HG02798 (cell line): ENCODE results near the gene SNX17.

Source experiments
- ATAC-seq: cut with Tn5 transposase; IDR thresholded peaks from one replicate; pipeline ENCODE4 v1.9.1; 2021; ENCODE audit warnings: mild to moderate bottlenecking; ENCODE audit not compliant: unreplicated experiment, poor library complexity

SNX17 gene

DNA sequence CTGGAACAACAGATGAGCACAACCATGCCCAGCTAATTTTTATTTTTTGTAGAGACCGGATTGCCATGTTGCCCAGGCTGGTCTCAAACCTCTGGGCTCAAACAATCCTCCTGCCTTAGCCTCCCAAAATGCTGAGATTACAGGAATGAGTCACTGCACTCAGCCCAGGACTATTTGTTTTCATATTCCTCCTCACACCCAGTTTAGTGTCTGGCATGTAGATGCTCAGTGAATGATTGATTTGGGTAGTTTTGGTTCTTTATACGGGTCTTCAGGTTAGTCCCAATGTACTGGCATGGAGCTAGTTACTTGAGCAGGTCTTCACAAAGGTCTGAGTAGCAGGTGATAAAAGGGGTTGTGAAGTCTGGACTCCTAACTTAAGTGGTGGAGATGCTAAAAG lies 6.5 kb upstream of the SNX17 start:
- ATAC-seq: no peak

GRCh38 chr2:27369471-27370025 lies 868 bp upstream of the SNX17 start:
- no peak for ATAC-seq

DNA sequence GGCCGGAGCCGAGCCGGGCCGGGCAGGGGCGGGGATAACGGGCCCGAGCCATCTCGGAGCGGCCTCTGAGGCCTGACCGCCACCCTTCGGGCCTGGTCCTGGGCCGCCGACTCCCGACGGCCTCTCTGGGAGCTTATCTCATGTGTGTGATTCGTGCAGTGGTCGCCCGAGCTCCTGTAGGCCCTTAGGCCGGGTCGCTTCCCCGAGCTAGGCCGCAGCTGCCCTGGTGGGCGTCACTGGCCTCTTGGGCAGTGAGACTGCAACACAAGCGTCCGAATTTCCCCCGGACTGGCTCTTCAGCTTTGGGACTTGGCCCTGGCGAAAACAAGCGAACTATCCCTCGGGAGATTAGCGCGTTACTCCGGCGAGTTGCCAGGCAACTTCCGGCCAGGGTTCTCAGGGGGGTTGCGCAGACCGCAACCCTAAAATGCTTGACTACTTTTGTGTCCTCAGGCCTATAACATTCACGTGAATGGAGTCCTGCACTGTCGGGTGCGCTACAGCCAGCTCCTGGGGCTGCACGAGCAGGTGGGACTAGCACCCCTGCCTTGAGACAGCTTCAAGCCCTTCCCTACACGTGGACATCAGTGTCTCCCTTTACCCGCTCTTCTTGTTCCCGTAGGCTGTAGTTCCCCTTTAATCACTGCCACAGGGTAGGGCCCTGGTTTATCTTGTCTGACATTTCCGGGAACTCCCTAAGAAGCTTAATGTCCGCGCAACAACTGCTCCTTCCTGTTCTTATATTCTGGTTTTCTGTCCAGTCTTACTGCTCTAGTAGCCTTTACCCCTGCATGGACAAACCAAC lies 602 bp downstream of the SNX17 start:
- peak; percentile 29 for ATAC-seq

GRCh38 chr2:27372937-27373336 lies 2.5 kb downstream of the SNX17 start:
- no peak for ATAC-seq

DNA sequence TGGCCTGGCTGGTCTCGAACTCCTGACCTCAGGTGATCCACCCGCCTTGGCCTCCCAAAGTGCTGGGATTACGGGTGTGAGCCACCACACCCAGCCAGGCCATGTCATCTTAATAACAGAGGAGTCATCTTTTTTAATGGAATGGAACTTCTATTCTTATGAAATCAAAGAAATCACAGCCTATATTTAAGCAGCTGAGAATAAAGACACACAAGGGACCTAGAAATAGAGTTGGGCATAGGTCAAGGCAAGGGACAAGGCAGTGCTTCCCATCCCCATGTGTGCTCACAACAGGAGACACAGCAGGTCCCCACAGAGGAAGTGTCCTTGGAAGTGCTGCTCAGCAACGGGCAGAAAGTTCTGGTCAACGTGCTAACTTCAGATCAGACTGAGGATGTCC lies 3.2 kb downstream of the SNX17 start:
- ATAC-seq: no peak

DNA sequence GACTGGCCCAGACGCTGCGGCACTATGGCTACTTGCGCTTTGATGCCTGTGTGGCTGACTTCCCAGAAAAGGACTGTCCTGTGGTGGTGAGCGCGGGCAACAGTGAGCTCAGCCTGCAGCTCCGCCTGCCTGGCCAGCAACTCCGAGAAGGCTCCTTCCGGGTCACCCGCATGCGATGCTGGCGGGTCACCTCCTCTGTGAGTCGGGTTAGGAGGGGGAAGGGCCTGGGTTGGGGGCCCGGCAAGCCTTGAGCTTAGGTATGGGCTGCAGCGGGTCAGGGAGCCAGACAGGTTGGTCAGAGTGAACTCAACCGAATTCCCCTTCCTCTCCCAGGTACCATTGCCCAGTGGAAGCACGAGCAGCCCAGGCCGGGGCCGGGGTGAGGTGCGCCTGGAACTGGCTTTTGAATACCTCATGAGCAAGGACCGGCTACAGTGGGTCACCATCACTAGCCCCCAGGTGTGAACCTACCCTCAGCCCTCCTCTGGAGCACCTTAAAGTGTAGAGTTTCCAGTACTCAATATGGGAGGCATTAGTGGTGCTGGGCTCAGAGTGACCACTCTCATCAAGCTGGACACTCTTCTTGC lies 5.2 kb downstream of the SNX17 start:
- ATAC-seq: no peak

GRCh38 chr2:27376151-27376865 lies 5.9 kb downstream of the SNX17 start:
- no peak for ATAC-seq

DNA sequence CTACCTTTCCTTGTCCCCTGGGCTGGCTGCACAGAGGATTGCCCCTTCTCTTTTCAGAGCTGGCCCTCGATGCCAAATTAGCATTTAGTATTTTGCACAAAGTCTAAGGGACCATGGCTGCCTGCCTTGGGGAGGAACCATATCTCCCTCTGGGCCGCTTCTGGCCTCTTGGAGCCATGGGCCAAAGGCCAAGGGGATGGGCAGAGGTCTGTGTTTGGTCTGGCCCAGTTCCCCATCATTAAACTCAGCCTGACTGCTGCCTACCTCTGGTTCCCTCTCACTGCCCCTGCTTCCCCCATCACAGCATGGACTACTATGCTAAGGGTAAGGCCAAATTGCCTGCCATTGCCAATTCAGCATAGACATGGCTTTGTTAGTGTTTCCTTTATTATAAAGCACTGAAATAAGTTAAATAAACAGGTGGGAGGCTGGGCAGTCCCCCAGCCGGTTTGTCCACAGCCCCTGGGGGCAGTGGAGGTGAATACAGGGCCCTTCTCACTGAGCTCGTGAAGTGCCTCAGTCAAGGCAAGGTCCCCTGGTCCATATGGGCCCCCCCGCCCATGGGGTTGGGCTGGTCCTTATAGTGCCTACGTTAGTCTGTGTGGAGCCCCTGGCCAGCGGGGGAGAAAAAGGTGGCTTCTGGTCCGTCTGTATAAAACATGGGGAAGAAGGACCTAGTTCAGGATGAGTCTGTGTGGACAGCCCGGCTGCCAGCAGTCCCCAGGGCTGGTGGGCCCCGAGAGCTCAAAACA lies 6.6 kb downstream of the SNX17 start:
- no peak for ATAC-seq

- no peak for ATAC-seq
These were observed 7.2 kb downstream of the SNX17 start for GRCh38 chr2:27377618-27378095.

DNA sequence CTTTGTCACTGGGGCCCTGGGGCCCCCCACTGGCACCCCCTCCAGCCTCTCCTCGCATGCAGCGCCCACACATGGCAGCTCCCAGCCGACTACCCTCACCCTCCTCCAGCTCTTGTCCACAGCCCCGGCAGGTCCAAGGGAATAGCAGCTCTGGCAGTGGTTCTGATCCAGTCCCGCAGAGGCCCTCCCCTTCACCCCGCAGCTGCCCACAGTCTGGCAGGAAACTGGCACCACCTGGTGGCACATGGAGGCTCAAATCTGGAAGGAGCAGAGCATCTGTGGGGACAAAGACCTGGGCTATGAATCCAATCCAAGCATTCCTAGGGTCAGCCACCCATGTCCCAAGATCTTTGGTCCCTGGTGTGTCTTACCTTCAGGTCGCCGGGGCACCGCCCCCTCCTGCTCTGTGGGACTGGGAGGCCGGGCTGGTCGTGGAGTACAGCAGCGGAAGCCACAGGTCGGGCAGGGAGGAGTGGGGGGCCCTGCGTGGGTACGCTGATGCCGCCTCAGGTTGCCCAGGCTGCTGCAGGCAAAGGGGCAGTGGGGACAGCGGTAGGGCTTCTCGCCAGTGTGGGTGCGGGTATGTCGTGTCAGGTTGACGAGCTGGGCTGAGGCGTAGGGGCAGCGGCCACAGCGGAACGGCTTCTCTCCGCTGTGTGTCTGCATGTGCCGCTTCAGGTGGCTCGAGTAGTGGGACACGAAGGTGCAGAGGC lies 7.8 kb downstream of the SNX17 start:
- ATAC-seq: no peak

GRCh38 chr2:27378809-27379290 lies 8.4 kb downstream of the SNX17 start:
- ATAC-seq: no peak

DNA sequence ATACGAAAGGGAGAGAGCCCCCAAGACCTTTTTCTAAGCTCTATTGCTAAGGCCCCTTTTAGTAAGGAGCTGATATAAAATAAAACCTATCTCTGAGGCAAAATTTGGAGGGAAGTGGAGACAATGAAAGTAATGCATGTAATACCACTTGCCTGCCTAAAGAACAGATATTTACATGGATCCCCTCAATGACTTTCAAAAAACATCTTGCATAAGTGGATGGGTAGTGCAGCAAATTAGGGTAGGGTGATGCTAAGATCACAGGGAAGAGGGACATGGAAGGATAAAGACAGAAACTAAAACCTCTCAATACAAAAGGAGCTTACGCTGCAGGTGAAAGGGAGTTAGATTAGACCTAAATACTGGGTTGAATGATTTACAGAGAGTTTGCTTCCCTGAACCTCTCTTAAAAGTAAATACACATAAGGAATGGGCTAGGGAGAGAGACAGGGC lies 9.0 kb downstream of the SNX17 start:
- ATAC-seq: no peak

DNA sequence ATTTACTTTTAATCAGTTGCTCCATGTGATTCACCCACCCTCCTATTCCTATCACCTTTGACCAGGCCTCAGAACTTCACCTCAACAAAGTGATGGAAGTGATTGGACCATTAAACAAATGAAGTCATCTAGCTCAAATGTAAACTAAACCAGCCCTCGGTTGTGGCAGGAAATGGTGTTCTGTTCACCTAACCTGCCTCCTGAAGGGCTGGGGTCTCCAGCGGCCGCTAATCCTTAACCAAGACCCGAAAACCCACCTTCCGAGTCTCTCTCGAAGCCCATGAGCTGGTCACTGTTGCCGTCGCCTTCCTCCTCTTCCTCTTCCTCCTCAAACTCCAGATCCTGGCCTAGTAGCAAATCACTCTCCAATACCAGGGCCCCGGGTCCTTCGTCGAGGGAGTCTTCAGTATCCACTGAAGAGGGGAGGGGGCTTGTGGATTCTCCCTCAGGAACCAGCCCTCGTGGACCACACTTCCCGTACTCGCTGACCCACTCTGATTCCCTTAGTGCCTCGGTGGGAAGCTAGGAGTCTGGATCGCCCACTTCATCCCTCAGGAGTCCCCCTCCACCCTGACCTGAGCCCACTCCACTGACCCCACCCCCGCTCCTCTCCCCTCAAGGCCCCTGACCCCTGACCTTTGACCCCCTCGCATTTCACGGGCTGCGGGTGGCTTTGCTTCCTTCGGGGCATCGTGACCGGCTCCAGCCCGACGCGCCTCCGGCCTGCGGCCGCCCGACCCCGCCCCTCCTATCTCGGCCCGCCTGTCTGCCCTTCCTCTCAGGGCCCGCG lies 9.6 kb downstream of the SNX17 start:
- ATAC-seq: no peak

- peak; percentile 92 for ATAC-seq
These were observed 10.5 kb downstream of the SNX17 start, which contains the start of gene ZNF513 for GRCh38 chr2:27380626-27381545. ZNF513 (minus strand) TSS chr2:27380734; CDS start chr2:27380526, 208 bp downstream.

DNA sequence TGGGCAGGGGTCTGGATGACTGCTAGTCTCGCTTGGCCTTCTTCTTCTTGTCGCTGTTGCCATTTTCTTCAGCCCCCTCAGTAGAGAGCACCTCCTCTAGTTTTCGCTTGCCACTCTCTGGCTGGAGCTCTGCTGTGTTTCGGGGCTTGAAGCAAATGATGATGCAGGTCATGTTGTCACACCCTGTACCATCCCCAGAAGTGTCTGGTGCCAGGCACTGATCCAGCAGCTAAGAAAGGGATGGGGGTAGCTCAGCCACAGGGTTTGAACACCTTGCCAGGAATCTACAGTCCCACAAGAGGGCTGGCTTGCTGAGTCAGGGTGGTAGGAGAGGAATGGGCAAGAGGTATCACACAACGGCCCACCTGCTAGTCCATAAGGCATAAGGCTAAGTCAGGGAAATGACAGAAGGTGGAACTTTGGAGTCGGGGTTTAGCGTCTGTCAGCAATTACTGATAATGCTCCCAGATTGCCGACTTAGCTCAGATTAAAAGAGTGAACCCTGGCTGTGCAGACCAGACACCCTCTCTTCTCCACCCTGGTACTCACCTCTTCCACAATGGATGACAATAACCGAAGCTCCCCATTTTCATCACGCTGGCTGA lies 11.3 kb downstream of the SNX17 start:
- ATAC-seq: no peak

- no peak for ATAC-seq
These were observed 20.6 kb downstream of the SNX17 start for GRCh38 chr2:27390822-27391679.
